ENCODE results near the gene FRAT1. TPM values are rescaled to one million over a fixed set of nuclear protein-coding genes. Genes with fewer than 3 reads are reported as not detected.

The FRAT1 gene
- total and polyA plus RNA-seq, 2 donors (not counting 1 experiment from before 2014, with no cell fraction given) = 5.1 to 25.3 TPM

- Histone ChIP-seq H3K4me3 (ENCODE audit: control extremely low read depth in 1 of 5, extremely low read depth in 1 of 5, insufficient read depth in 1 of 5, low read depth in 2 of 5, low read length in 4 of 5) (peak overlapping the region; percentile 50 to 86 (median 79)), H3K9me3 (ENCODE audit: control extremely low read depth in 1 of 3, control insufficient read depth in 2 of 3, insufficient read depth in 1 of 3, low read length in 2 of 3) (no peaks in the 10 kb centered on the region), H4K20me1 (ENCODE audit: control insufficient read depth, insufficient read depth, low read length, poor library complexity, severe bottlenecking) (peaks cover 29% of the 10 kb centered on the region), H3K27me3 (replicated peaks in 1 of 4; ENCODE audit: control extremely low read depth in 1 of 4, control insufficient read depth in 3 of 4, insufficient read depth in 4 of 4, low read length in 3 of 4) (no peaks in the 10 kb centered on the region), H2AFZ (ENCODE audit: insufficient read depth, low read depth, low read length, poor library complexity, severe bottlenecking) (peak overlapping the region; percentile 87), H3K4me1 (ENCODE audit: control insufficient read depth in 2 of 2, insufficient read depth in 2 of 2, low read length in 2 of 2) (peaks cover 18 to 28% of the 10 kb centered on the region in 2 donors), H3K27ac (ENCODE audit: low read length in 2 of 2) (peak overlapping the region; percentile 36 to 58), H3K9ac (ENCODE audit: low read length) (peak overlapping the region; percentile 97), H3K4me2 (replicated peaks; ENCODE audit: low read depth, low read length, poor library complexity, severe bottlenecking) (peak overlapping the region; percentile 89), H3K79me2 (ENCODE audit: control insufficient read depth, insufficient read depth, low read length) (peaks cover 41% of the 10 kb centered on the region), H3K36me3 (replicated peaks in 1 of 2; ENCODE audit: control extremely low read depth in 1 of 2, control insufficient read depth in 1 of 2, extremely low read depth in 1 of 2, insufficient read depth in 2 of 2, low read length in 1 of 2) (no peaks in the 10 kb centered on the region)
- POLR2A ChIA-PET = interaction anchor here (0.5 kb wide), 1 partner anchor 12 kb away, joined by 3 read pairs; no protein-coding TSS in a partner anchor
- no peak for TF ChIP-seq CTCF (IDR thresholded peaks at IDR 0.05)
- no peak for TF ChIP-seq EZH2 (IDR thresholded peaks at IDR 0.05; ENCODE audit: borderline replicate concordance, insufficient read depth, low read depth, low read length, poor library complexity, severe bottlenecking)
- CTCF ChIA-PET = interaction anchor here (0.9 to 1.8 kb wide), 5 partner anchors 12 to 87 kb away, joined by 3 to 6 read pairs (median 3); partner anchors contain the start of gene FRAT2
- H3K4me1 Mint-ChIP-seq = peaks cover 33% of the 10 kb centered on the region
- H3K4me3 Mint-ChIP-seq = peak overlapping the region; percentile 95
- no peaks in the 10 kb centered on the region for H3K9me3 Mint-ChIP-seq (ENCODE audit: insufficient read depth)
- 4% methylated on average over 31 of the region's 38 CpGs for WGBS (ENCODE audit: insufficient coverage)
- H3K27ac Mint-ChIP-seq = peak overlapping the region; percentile 96
- DNase-seq (peak; percentile 29), ATAC-seq (ENCODE audit: low read depth) (no peak)
- no peaks in the 10 kb centered on the region for H3K27me3 Mint-ChIP-seq
- intact Hi-C loops (cut with micrococcal nuclease) = no loop called here
Measured at GRCh38 chr10:97321032-97321803, 2.1 kb downstream of the FRAT1 start.

- Histone ChIP-seq H3K9me3 (ENCODE audit: control extremely low read depth in 1 of 3, control insufficient read depth in 2 of 3, insufficient read depth in 1 of 3, low read length in 2 of 3) (no peaks in the 10 kb centered on the region), H3K36me3 (replicated peaks in 1 of 2; ENCODE audit: control extremely low read depth in 1 of 2, control insufficient read depth in 1 of 2, extremely low read depth in 1 of 2, insufficient read depth in 2 of 2, low read length in 1 of 2) (no peaks in the 10 kb centered on the region), H3K4me2 (replicated peaks; ENCODE audit: low read depth, low read length, poor library complexity, severe bottlenecking) (peak overlapping the region; percentile 89), H3K4me1 (ENCODE audit: control insufficient read depth in 2 of 2, insufficient read depth in 2 of 2, low read length in 2 of 2) (peaks cover 18 to 28% of the 10 kb centered on the region in 2 donors), H3K9ac (ENCODE audit: low read length) (peak overlapping the region; percentile 97), H3K79me2 (ENCODE audit: control insufficient read depth, insufficient read depth, low read length) (peaks cover 47% of the 10 kb centered on the region), H3K27ac (ENCODE audit: low read length in 2 of 2) (no peak overlapping the region), H2AFZ (ENCODE audit: insufficient read depth, low read depth, low read length, poor library complexity, severe bottlenecking) (no peak overlapping the region), H3K27me3 (replicated peaks in 1 of 4; ENCODE audit: control extremely low read depth in 1 of 4, control insufficient read depth in 3 of 4, insufficient read depth in 4 of 4, low read length in 3 of 4) (no peaks in the 10 kb centered on the region), H3K4me3 (ENCODE audit: control extremely low read depth in 1 of 5, extremely low read depth in 1 of 5, insufficient read depth in 1 of 5, low read depth in 2 of 5, low read length in 4 of 5) (peak overlapping the region in 2 of 5 experiments; percentile 53 to 79), H4K20me1 (ENCODE audit: control insufficient read depth, insufficient read depth, low read length, poor library complexity, severe bottlenecking) (peaks cover 29% of the 10 kb centered on the region)
- intact Hi-C loops (cut with micrococcal nuclease) = no loop called here
- Mint-ChIP-seq H3K4me3 (peak overlapping the region; percentile 95), H3K4me1 (peaks cover 33% of the 10 kb centered on the region), H3K27me3 (no peaks in the 10 kb centered on the region), H3K27ac (peak overlapping the region; percentile 72), H3K9me3 (ENCODE audit: insufficient read depth) (no peaks in the 10 kb centered on the region)
- TF ChIP-seq EZH2 (IDR thresholded peaks at IDR 0.05; ENCODE audit: borderline replicate concordance, insufficient read depth, low read depth, low read length, poor library complexity, severe bottlenecking) (no peak), CTCF (IDR thresholded peaks at IDR 0.05) (no peak)
- no peak for DNase-seq
- no peak for ATAC-seq (ENCODE audit: low read depth)
- ChIA-PET POLR2A (no interaction called here), CTCF (interaction anchor here (0.9 to 1.8 kb wide), 5 partner anchors 11 to 86 kb away, joined by 3 to 6 read pairs (median 3); partner anchors contain the start of gene FRAT2)
- 100% methylated on average over 1 of the region's 3 CpGs for WGBS (ENCODE audit: insufficient coverage)
Measured at GRCh38 chr10:97321804-97322190, 2.7 kb downstream of the FRAT1 start.
